Breast epithelium (tissue), 3 donors: Measurements from ENCODE around the gene DDX24.

ENCODE experiments used
- CTCF ChIP-seq, 3 donors: fragments of 450-650 bp; IDR thresholded peaks; one replicate each; pipeline ENCODE4 v1.5.1; 2016 to 2017; ENCODE audit warnings: antibody characterized with exemption in 3 of 3, mild to moderate bottlenecking in 3 of 3, moderate library complexity in 3 of 3
- POLR2A ChIP-seq: fragments of 450-650 bp; IDR thresholded peaks from one replicate; pipeline ENCODE4 v1.6.1; 2016; ENCODE audit warnings: antibody characterized with exemption, mild to moderate bottlenecking, moderate library complexity
- POLR2AphosphoS5 ChIP-seq, 3 donors: sonication (generic); formaldehyde crosslinking; IDR thresholded peaks; one replicate each; pipeline ENCODE4 v1.6.1; 2017; ENCODE audit warnings: antibody characterized with exemption in 3 of 3

- TF ChIP-seq CTCF (IDR thresholded peaks at IDR 0.05): peak; percentile 83 to 93 (median 83)
- no peak for TF ChIP-seq POLR2A
- TF ChIP-seq POLR2AphosphoS5 (IDR thresholded peaks at IDR 0.05): peak in 1 of 3 donors; percentile 19
Observed at GRCh38 chr14:94001501-94002396, 79.3 kb downstream of the DDX24 start.
